H9 (cell line): ENCODE data around the gene MORC2. TPM values are rescaled to one million over a fixed set of nuclear protein-coding genes. Genes with fewer than 3 reads are reported as not detected.

Experiments
- DNase-seq: peaks from one replicate; pipeline ENCODE4 v3.0.0-alpha.2; 2017
- H2AFZ ChIP-seq: one replicate; pipeline ENCODE4 v1.6.1; 2013; ENCODE audit warnings: mild to moderate bottlenecking, low read length, control low read depth, moderate library complexity
- H2AK5ac ChIP-seq: 2 replicates; pipeline ENCODE4 v1.6.1; 2013; ENCODE audit warnings: low read length, control low read depth, mixed read lengths; ENCODE audit not compliant: insufficient read length
- H2BK120ac ChIP-seq: one replicate; pipeline ENCODE4 v1.6.1; 2013; ENCODE audit warnings: low read depth, mild to moderate bottlenecking, low read length, control low read depth, inconsistent platforms; ENCODE audit not compliant: poor library complexity, severe bottlenecking
- H2BK12ac ChIP-seq: 2 replicates; pipeline ENCODE4 v1.6.1; 2013; ENCODE audit warnings: low read length, control low read depth, mixed read lengths, low read depth; ENCODE audit not compliant: insufficient read length
- H2BK15ac ChIP-seq: 2 replicates; pipeline ENCODE4 v1.6.1; 2013; ENCODE audit warnings: low read depth, low read length, control low read depth
- H2BK20ac ChIP-seq: one replicate; pipeline ENCODE4 v1.6.1; 2013; ENCODE audit warnings: low read depth, mild to moderate bottlenecking, low read length, control low read depth, inconsistent platforms; ENCODE audit not compliant: poor library complexity, severe bottlenecking
- H2BK5ac ChIP-seq: 2 replicates; pipeline ENCODE4 v1.6.1; 2013; ENCODE audit warnings: low read length, control low read depth, mixed read lengths; ENCODE audit not compliant: insufficient read length
- H3K14ac ChIP-seq: 2 replicates; pipeline ENCODE4 v1.6.1; 2013; ENCODE audit warnings: low read length, control low read depth; ENCODE audit not compliant: insufficient read depth
- H3K18ac ChIP-seq: 2 replicates; pipeline ENCODE4 v1.6.1; 2013; ENCODE audit warnings: low read depth, mild to moderate bottlenecking, mixed read lengths, low read length, control low read depth; ENCODE audit not compliant: insufficient read length
- H3K23ac ChIP-seq: 2 replicates; pipeline ENCODE4 v1.6.1; 2013; ENCODE audit warnings: low read length, control low read depth, mixed read lengths, low read depth; ENCODE audit not compliant: insufficient read length
- H3K23me2 ChIP-seq: 2 replicates; pipeline ENCODE4 v1.6.1; 2013; ENCODE audit warnings: low read depth, mild to moderate bottlenecking, mixed read lengths, low read length, control low read depth; ENCODE audit not compliant: insufficient read length, poor library complexity, severe bottlenecking
- H3K27ac ChIP-seq: 2 replicates; pipeline ENCODE4 v1.5.1; 2013; ENCODE audit warnings: low read length, control low read depth, mixed read lengths, low read depth; ENCODE audit not compliant: insufficient read length
- H3K27me3 ChIP-seq: 2 replicates; pipeline ENCODE4 v1.6.1; 2013; ENCODE audit warnings: low read length, control low read depth, inconsistent platforms; ENCODE audit not compliant: insufficient read depth
- H3K4ac ChIP-seq: 2 replicates; pipeline ENCODE4 v1.6.1; 2013; ENCODE audit warnings: low read depth, mild to moderate bottlenecking, control low read depth, inconsistent platforms, low read length, moderate library complexity
- H3K4me1 ChIP-seq: 2 replicates; pipeline ENCODE4 v1.6.1; 2013; ENCODE audit warnings: low read length, control low read depth, inconsistent platforms; ENCODE audit not compliant: insufficient read depth
- H3K4me2 ChIP-seq: 2 replicates; pipeline ENCODE4 v1.6.1; 2013; ENCODE audit warnings: low read length, control low read depth, mixed read lengths; ENCODE audit not compliant: insufficient read length, insufficient read depth
- H3K56ac ChIP-seq: 2 replicates; pipeline ENCODE4 v1.6.1; 2013; ENCODE audit warnings: low read depth, mild to moderate bottlenecking, mixed read lengths, low read length, control low read depth; ENCODE audit not compliant: insufficient read length
- H3K79me1 ChIP-seq: 2 replicates; pipeline ENCODE4 v1.6.1; 2013; ENCODE audit warnings: low read depth, mild to moderate bottlenecking, moderate library complexity, low read length, control low read depth, inconsistent platforms; ENCODE audit not compliant: insufficient read depth, poor library complexity, severe bottlenecking
- H3K79me2 ChIP-seq: 2 replicates; pipeline ENCODE4 v1.6.1; 2013; ENCODE audit warnings: low read length, control low read depth, inconsistent platforms; ENCODE audit not compliant: insufficient read depth
- H3K9ac ChIP-seq: 2 replicates; pipeline ENCODE4 v1.6.1; 2013; ENCODE audit warnings: low read length, control low read depth, mixed read lengths; ENCODE audit not compliant: insufficient read length; ENCODE audit errors: extremely low read depth
- H3K9me3 ChIP-seq: one replicate; pipeline ENCODE4 v1.6.1; 2013; ENCODE audit warnings: low read depth, low read length, inconsistent platforms; ENCODE audit not compliant: control insufficient read depth
- H3T11ph ChIP-seq: one replicate; pipeline ENCODE4 v1.6.1; 2013; ENCODE audit warnings: mild to moderate bottlenecking, low read length, control low read depth, inconsistent platforms
- H4K20me1 ChIP-seq: one replicate; pipeline ENCODE4 v1.6.1; 2013; ENCODE audit not compliant: control insufficient read depth, insufficient read length, insufficient read depth
- H4K5ac ChIP-seq: 2 replicates; pipeline ENCODE4 v1.6.1; 2013; ENCODE audit warnings: low read depth, mild to moderate bottlenecking, mixed read lengths, low read length, control low read depth; ENCODE audit not compliant: insufficient read length
- H4K8ac ChIP-seq: replicated peaks from 2 replicates; pipeline ENCODE4 v1.6.1; 2013; ENCODE audit warnings: low read length, control low read depth, mixed read lengths, low read depth; ENCODE audit not compliant: insufficient read length
- H4K91ac ChIP-seq: 2 replicates; pipeline ENCODE4 v1.6.1; 2013; ENCODE audit warnings: low read depth, mild to moderate bottlenecking, moderate library complexity, mixed read lengths, low read length, control low read depth; ENCODE audit not compliant: insufficient read length
- H3K27ac Mint-ChIP-seq, 3 experiments: 2 replicates in 2 of 3; 3 replicates in 1 of 3; pipeline ENCODE4 v1.8.0; 2020 to 2021; ENCODE audit warnings: mixed read lengths in 3 of 3, mild to moderate bottlenecking in 1 of 3, moderate library complexity in 1 of 3
- H3K27me3 Mint-ChIP-seq: 2 replicates; pipeline ENCODE4 v1.8.0; 2021; ENCODE audit warnings: low read depth, mild to moderate bottlenecking, moderate library complexity, mixed read lengths
- H3K36me3 Mint-ChIP-seq, 3 experiments: 2 replicates in 2 of 3; 3 replicates in 1 of 3; pipeline ENCODE4 v1.8.0; 2020 to 2021; ENCODE audit warnings: low read depth in 3 of 3, mixed read lengths in 3 of 3; ENCODE audit not compliant: insufficient read depth in 1 of 3
- H3K4me1 Mint-ChIP-seq, 2 experiments: 2 replicates each; pipeline ENCODE4 v1.8.0; 2020; ENCODE audit warnings: mixed read lengths in 2 of 2
- H3K4me3 Mint-ChIP-seq, 2 experiments: 2 replicates in 1 of 2; 3 replicates in 1 of 2; pipeline ENCODE4 v1.8.0; 2020 to 2021; ENCODE audit warnings: mild to moderate bottlenecking in 2 of 2, mixed read lengths in 2 of 2, moderate library complexity in 1 of 2
- H3K9me3 Mint-ChIP-seq, 2 experiments: 2 replicates in 1 of 2; 3 replicates in 1 of 2; pipeline ENCODE4 v1.8.0; 2020; ENCODE audit warnings: mild to moderate bottlenecking in 2 of 2, mixed read lengths in 2 of 2, moderate library complexity in 1 of 2
- WGBS: extraction: QIAGEN DNeasy Blood & Tissue Kit; methylation state at CpG from one replicate; pipeline ENCODE4 v1.1.7; 2013; ENCODE audit warnings: missing lambda C conversion rate, low lambda C conversion rate, mixed read lengths; ENCODE audit not compliant: insufficient read length; ENCODE audit errors: extremely low coverage; 5-methylcytosine and 5-hydroxymethylcytosine counted together
- total RNA-seq: library from RNA; stranded (reverse); gene quantifications from 2 replicates; pipeline ENCODE4 v1.2.1, GENCODE V29; 2021
- TF ChIP-seq, protein P1 (sequence below): fragments of 200-600 bp; sonication (generic); conservative IDR thresholded peaks from 3 replicates; pipeline ENCODE4 v1.8.0; 2021; ENCODE audit warnings: antibody characterized with exemption, mild to moderate bottlenecking

MORC2 gene
- total RNA-seq, 1 experiment from 2014 or later = 37.4 TPM

DNA sequence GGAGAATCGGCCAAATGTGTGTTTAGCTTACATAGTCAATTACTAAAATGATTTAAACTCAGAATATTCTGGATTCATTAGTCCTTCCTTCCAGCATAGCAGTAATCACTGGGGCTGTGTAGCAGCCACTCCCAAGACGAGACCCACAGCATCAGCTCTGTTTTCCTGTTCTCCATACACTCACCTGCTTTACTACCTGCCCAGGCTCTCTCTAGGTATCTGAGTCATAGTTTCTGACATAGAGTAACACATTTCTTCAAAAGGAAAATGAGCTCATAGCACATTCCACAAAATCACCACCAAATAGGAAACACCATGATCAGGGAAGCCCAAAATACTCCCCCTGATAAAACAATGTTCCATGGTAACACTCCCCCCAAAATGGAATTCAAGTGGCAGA, 22.9 kb downstream of the MORC2 start:
- no CpG with 5 or more reads among the region's 2 CpGs for WGBS
- no peaks in the 10 kb centered on the region for H3K79me2 ChIP-seq
- no peak overlapping the region for H3K27ac ChIP-seq
- no peak overlapping the region for H3K18ac ChIP-seq
- H3K79me1 ChIP-seq = no peaks in the 10 kb centered on the region
- H3K14ac ChIP-seq = no peak overlapping the region
- Mint-ChIP-seq H3K9me3 (no peaks in the 10 kb centered on the region), H3K27ac (no peak overlapping the region), H3K4me1 (no peaks in the 10 kb centered on the region), H3K27me3 (no peaks in the 10 kb centered on the region), H3K36me3 (peaks cover 53 to 84% (median 78%) of the 10 kb centered on the region in 3 experiments), H3K4me3 (no peak overlapping the region)
- H3K4ac ChIP-seq = no peak overlapping the region
- H3T11ph ChIP-seq = no peak overlapping the region
- H3K23me2 ChIP-seq = no peaks in the 10 kb centered on the region
- no peak overlapping the region for H2BK20ac ChIP-seq
- H2BK120ac ChIP-seq = no peak overlapping the region
- no peak overlapping the region for H2BK12ac ChIP-seq
- no peak overlapping the region for H3K4me2 ChIP-seq
- no peak overlapping the region for H3K9ac ChIP-seq
- no peak overlapping the region for H2BK15ac ChIP-seq
- H2BK5ac ChIP-seq = no peak overlapping the region
- no peak overlapping the region for H2AFZ ChIP-seq
- H3K27me3 ChIP-seq = no peaks in the 10 kb centered on the region
- no peak overlapping the region for H2AK5ac ChIP-seq
- no peaks in the 10 kb centered on the region for H3K9me3 ChIP-seq
- no peaks in the 10 kb centered on the region for H3K4me1 ChIP-seq
- TF ChIP-seq, protein P1, sequence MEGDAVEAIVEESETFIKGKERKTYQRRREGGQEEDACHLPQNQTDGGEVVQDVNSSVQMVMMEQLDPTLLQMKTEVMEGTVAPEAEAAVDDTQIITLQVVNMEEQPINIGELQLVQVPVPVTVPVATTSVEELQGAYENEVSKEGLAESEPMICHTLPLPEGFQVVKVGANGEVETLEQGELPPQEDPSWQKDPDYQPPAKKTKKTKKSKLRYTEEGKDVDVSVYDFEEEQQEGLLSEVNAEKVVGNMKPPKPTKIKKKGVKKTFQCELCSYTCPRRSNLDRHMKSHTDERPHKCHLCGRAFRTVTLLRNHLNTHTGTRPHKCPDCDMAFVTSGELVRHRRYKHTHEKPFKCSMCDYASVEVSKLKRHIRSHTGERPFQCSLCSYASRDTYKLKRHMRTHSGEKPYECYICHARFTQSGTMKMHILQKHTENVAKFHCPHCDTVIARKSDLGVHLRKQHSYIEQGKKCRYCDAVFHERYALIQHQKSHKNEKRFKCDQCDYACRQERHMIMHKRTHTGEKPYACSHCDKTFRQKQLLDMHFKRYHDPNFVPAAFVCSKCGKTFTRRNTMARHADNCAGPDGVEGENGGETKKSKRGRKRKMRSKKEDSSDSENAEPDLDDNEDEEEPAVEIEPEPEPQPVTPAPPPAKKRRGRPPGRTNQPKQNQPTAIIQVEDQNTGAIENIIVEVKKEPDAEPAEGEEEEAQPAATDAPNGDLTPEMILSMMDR = no peak
- H4K8ac ChIP-seq = no peak overlapping the region
- no peak overlapping the region for H4K5ac ChIP-seq
- no peaks in the 10 kb centered on the region for H4K20me1 ChIP-seq
- no peak overlapping the region for H4K91ac ChIP-seq
- H3K23ac ChIP-seq = no peak overlapping the region
- H3K56ac ChIP-seq = no peak overlapping the region
- DNase-seq = no peak
